ENCODE measurements around the gene FIS1.

The FIS1 gene

GRCh38 chr7:101250324-101250723, 5.4 kb upstream of the FIS1 start:
- no peak for FAIRE-seq
- TF ChIP-seq POLR2A (IDR thresholded peaks at IDR 0.05; ENCODE audit: low read depth, low read length) = no peak
- TF ChIP-seq POLR2AphosphoS5 (IDR thresholded peaks at IDR 0.05; ENCODE audit: low read depth, low read length) = no peak
- TF ChIP-seq TAF1 (IDR thresholded peaks at IDR 0.05; ENCODE audit: borderline replicate concordance, low read depth, low read length) = no peak
- no peak for DNase-seq (ENCODE audit: insufficient read length)

- DNase-seq (ENCODE audit: insufficient read length) (no peak), FAIRE-seq (no peak)
- TF ChIP-seq POLR2AphosphoS5 (IDR thresholded peaks at IDR 0.05; ENCODE audit: low read depth, low read length) = no peak
- no peak for TF ChIP-seq TAF1 (IDR thresholded peaks at IDR 0.05; ENCODE audit: borderline replicate concordance, low read depth, low read length)
- TF ChIP-seq POLR2A (IDR thresholded peaks at IDR 0.05; ENCODE audit: low read depth, low read length) = no peak
These were observed 3.4 kb upstream of the FIS1 start for GRCh38 chr7:101248276-101248675.

- no peak for FAIRE-seq
- TF ChIP-seq POLR2AphosphoS5 (IDR thresholded peaks at IDR 0.05; ENCODE audit: low read depth, low read length) = 0 out of 2 replicates have a peak, but pooled peaks have one; percentile 1
- 0 out of 2 replicates have a peak, but pooled peaks have one; percentile 3 for TF ChIP-seq POLR2A (IDR thresholded peaks at IDR 0.05; ENCODE audit: low read depth, low read length)
- no peak for TF ChIP-seq TAF1 (IDR thresholded peaks at IDR 0.05; ENCODE audit: borderline replicate concordance, low read depth, low read length)
- no peak for DNase-seq (ENCODE audit: insufficient read length)
These were observed 327 bp upstream of the FIS1 start for GRCh38 chr7:101245147-101245668.

- no peak for DNase-seq (ENCODE audit: insufficient read length)
- FAIRE-seq = no peak
- no peak for TF ChIP-seq POLR2AphosphoS5 (IDR thresholded peaks at IDR 0.05; ENCODE audit: low read depth, low read length)
- TF ChIP-seq TAF1 (IDR thresholded peaks at IDR 0.05; ENCODE audit: borderline replicate concordance, low read depth, low read length) = no peak
- no peak for TF ChIP-seq POLR2A (IDR thresholded peaks at IDR 0.05; ENCODE audit: low read depth, low read length)
These were observed 1.1 kb downstream of the FIS1 start for GRCh38 chr7:101243646-101244374.

- FAIRE-seq (no peak), DNase-seq (ENCODE audit: insufficient read length) (no peak)
These were observed 3.2 kb downstream of the FIS1 start for GRCh38 chr7:101241443-101242349.

GRCh38 chr7:101241015-101241363, 3.9 kb downstream of the FIS1 start:
- TF ChIP-seq POLR2A (IDR thresholded peaks at IDR 0.05; ENCODE audit: low read depth, low read length) (no peak), POLR2AphosphoS5 (IDR thresholded peaks at IDR 0.05; ENCODE audit: low read depth, low read length) (no peak), TAF1 (IDR thresholded peaks at IDR 0.05; ENCODE audit: borderline replicate concordance, low read depth, low read length) (no peak)
- DNase-seq (ENCODE audit: insufficient read length) (no peak), FAIRE-seq (no peak)

More at GRCh38 chr7:101241443-101242349, 3.2 kb downstream of the FIS1 start:
- no peak for TF ChIP-seq POLR2AphosphoS5 (IDR thresholded peaks at IDR 0.05; ENCODE audit: low read depth, low read length)
- no peak for TF ChIP-seq POLR2A (IDR thresholded peaks at IDR 0.05; ENCODE audit: low read depth, low read length)
- no peak for TF ChIP-seq TAF1 (IDR thresholded peaks at IDR 0.05; ENCODE audit: borderline replicate concordance, low read depth, low read length)

GRCh38 chr7:101240226-101241014, 4.5 kb downstream of the FIS1 start:
- DNase-seq (ENCODE audit: insufficient read length) (no peak), FAIRE-seq (no peak)
- TF ChIP-seq TAF1 (IDR thresholded peaks at IDR 0.05; ENCODE audit: borderline replicate concordance, low read depth, low read length) (no peak), POLR2AphosphoS5 (IDR thresholded peaks at IDR 0.05; ENCODE audit: low read depth, low read length) (no peak), POLR2A (IDR thresholded peaks at IDR 0.05; ENCODE audit: low read depth, low read length) (no peak)

- TF ChIP-seq TAF1 (IDR thresholded peaks at IDR 0.05; ENCODE audit: borderline replicate concordance, low read depth, low read length) (no peak), POLR2A (IDR thresholded peaks at IDR 0.05; ENCODE audit: low read depth, low read length) (no peak), POLR2AphosphoS5 (IDR thresholded peaks at IDR 0.05; ENCODE audit: low read depth, low read length) (no peak)
- DNase-seq (ENCODE audit: insufficient read length) (no peak), FAIRE-seq (no peak)
These were observed 5.0 kb downstream of the FIS1 start for GRCh38 chr7:101239951-101240220.

- DNase-seq (ENCODE audit: insufficient read length) = no peak
- TF ChIP-seq TAF1 (IDR thresholded peaks at IDR 0.05; ENCODE audit: borderline replicate concordance, low read depth, low read length) (no peak), POLR2AphosphoS5 (IDR thresholded peaks at IDR 0.05; ENCODE audit: low read depth, low read length) (no peak), POLR2A (IDR thresholded peaks at IDR 0.05; ENCODE audit: low read depth, low read length) (no peak)
- FAIRE-seq = no peak
These were observed 5.5 kb downstream of the FIS1 start for GRCh38 chr7:101239191-101239950.
